GM12874 (cell line): ENCODE data around the gene GSG1L2.

Experiments
- TF ChIP-seq, protein P1 (sequence below): IDR thresholded peaks from 2 replicates; pipeline ENCODE4 v1.5.1; 2011; ENCODE audit warnings: low read depth, mild to moderate bottlenecking, control low read depth, low read length, moderate library complexity; ENCODE audit not compliant: insufficient read depth

Gene GSG1L2

DNA sequence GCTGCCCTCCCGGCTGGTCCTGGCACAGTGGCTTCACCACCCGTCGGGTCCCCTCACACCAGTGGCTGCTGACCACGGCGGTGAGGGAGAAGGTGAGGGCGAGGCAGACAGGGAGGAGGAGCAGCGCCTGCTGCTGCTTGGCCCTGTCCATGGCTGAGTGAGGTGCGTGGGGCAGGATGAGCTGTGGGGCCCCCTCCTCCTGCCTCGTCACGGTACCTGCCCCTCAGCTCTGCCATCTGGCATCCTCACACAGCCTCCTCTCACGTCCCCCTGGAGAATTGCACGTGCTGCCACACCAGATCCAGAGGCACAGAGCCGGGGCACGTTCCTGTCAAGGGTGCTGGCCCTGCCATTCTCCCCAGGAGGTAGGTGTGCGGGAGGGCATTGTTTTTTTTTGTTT lies at the start of gene GSG1L2:
GSG1L2 (minus strand) TSS at position 159 of the 400 bp plus-strand sequence; CDS start at position 151, 8 bp downstream.
- TF ChIP-seq, protein P1, sequence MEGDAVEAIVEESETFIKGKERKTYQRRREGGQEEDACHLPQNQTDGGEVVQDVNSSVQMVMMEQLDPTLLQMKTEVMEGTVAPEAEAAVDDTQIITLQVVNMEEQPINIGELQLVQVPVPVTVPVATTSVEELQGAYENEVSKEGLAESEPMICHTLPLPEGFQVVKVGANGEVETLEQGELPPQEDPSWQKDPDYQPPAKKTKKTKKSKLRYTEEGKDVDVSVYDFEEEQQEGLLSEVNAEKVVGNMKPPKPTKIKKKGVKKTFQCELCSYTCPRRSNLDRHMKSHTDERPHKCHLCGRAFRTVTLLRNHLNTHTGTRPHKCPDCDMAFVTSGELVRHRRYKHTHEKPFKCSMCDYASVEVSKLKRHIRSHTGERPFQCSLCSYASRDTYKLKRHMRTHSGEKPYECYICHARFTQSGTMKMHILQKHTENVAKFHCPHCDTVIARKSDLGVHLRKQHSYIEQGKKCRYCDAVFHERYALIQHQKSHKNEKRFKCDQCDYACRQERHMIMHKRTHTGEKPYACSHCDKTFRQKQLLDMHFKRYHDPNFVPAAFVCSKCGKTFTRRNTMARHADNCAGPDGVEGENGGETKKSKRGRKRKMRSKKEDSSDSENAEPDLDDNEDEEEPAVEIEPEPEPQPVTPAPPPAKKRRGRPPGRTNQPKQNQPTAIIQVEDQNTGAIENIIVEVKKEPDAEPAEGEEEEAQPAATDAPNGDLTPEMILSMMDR, result no peak

DNA sequence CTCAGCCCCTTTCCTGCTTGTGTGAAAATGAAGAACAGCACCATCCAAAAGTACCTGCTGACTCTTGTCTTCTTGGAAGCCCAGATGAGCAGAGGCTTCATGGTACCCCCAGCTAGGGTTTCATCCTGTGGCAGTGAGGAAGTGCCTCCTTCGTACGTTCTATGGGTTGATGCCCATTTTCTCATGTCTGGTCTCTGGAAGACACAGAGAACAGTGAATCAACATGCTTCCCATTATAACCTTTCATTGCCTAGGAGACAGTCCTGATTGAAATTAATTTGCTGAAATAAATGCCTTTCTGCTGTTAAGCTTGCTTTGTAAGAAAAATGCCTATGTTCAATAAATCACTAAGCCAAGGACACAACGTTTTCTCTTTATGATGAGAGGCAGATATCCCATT lies 46.7 kb upstream of the GSG1L2 start:
- TF ChIP-seq, protein P1, result no peak

DNA sequence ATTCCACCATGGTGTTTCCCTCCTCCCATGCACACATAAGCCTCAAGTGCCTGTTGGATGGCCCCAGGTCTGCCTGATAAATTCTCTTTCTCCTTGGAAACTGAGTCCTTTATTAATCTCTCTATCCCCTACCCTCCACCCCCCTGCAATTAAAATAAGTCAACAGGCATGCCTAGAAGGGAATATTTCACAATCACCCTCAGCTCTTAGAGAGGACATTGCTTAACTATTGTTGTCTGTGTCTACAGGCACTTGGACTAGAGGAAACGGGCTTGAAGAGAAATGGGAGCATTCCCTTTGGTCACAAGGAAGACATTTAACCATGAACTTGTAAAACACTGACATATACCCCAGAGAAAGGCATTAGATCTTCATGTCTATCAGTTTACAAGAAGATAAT lies 43.7 kb upstream of the GSG1L2 start:
- TF ChIP-seq, protein P1, result no peak

DNA sequence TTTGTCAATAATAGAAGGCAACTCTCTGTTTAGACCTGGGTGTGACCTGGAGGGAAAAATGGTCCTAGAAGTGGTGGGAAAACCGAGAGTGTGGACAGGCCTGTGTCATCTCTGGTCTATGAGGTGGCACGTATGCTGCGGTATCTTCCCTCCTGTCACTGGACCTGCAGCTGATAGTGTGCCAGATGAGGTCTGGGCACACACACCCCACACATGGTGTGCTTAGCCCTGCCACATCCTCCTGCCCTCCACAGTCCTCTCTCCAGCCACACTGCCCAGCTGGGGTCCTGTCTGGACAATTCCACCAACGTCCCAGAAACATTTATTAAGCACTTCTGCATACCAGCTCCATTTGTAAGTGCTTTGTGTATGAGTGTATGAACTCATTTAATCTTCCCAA lies 41.1 kb upstream of the GSG1L2 start:
- TF ChIP-seq, protein P1, result no peak

DNA sequence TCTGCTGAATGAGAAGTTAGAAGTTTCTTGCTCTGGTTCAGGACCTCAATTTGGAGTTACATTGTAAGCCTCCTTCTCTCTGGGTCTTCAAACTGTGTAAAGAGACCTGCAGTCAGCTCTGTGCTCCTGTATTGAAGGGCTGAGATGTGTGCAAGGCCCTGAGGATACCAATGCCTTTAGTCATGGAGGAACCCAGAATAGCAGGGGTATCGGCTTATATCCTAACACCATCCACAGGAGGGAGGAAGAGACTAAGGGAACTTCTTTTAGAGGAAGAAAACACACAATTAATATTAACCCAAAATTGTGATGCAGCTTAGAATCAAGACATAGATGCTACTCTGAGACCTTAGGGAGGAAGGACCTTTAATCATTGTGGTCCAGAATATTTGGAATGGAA lies 40.3 kb upstream of the GSG1L2 start:
- TF ChIP-seq, protein P1, result no peak

DNA sequence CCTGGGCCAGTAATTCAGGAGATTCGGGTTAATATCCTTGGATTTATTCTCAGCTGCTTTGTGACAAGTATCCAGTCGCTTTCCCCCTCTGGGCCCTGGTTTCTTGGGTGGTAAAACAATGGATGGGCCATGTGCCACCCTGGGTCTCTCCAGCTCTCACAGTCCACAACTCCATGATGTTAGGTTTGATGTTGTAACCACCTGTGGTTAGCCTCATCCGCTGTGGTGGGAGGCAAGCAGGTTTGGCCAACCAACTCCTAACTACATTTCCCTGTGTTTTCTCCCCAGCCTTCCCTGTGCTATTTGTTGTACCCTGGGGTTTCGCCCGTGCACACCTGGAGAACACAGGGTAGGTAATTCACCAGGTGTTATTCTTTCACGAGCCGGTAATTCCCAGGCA lies 39.0 kb upstream of the GSG1L2 start:
- TF ChIP-seq, protein P1, result no peak

DNA sequence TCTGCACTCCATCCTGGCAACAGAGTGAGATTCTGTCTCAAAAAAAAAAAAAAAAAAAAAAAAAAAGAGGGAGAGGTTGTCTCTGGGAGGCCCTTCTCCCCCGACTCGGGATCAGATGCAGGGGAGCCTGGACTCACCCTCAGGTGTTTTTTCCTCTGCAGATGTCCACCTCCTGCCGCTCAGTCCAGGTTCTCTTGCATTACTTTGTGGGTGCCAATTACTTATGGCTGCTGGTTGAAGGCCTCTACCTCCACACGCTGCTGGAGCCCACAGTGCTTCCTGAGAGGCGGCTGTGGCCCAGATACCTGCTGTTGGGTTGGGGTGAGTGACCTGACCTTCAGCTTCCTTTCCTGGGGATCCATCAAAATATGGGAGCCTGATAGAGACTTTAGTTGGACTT lies 37.9 kb upstream of the GSG1L2 start:
- TF ChIP-seq, protein P1, result no peak

DNA sequence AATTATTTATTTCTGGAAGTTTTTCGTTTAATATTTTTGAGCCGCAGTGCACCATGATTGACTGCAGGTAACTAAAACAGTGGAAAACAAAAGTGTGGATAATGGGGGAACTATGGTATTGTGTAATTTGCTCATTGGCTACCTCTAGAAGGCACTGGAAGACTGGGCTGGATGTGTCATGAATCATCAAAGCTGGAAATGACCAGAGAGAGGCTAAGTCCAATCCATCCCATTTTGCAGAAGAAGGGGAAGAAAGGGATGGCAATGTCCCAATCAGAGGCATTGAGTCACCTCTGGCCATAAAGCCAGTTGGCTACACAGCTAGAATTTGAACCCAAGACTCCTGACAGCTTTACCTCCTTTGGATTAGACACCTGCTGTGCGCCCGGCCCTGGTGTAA lies 33.2 kb upstream of the GSG1L2 start:
- TF ChIP-seq, protein P1, result no peak
